MCF 10A (cell line): ENCODE results near the gene OR56B4. TPM values are rescaled to one million over a fixed set of nuclear protein-coding genes. Genes with fewer than 3 reads are reported as not detected.

Experiments used
- BruUV-seq: library from RNA; stranded (reverse); fragments of 400-500 nt; replicated peaks from 2 replicates; lab custom pipeline; 2021; lab: Mats Ljungman, UMichigan
- CTCF ChIA-PET: fragments of 300-600 bp; sonication (Branson Sonifier 250); formaldehyde crosslinking; extraction: SDS; loops from one replicate; lab custom pipeline; 2021; ENCODE audit warnings: antibody characterized with exemption, inconsistent platforms; lab: Yijun Ruan, JAX
- POLR2A ChIA-PET: fragments of 300-600, 350-650 bp; sonication (Branson Sonifier 250); formaldehyde crosslinking; extraction: SDS; loops from one replicate; lab custom pipeline; 2020; ENCODE audit warnings: antibody characterized with exemption, inconsistent platforms; lab: Yijun Ruan, JAX
- DNase-seq: peaks from one replicate; pipeline ENCODE4 v3.0.0-alpha.2; 2018; ENCODE audit not compliant: unreplicated experiment
- H3K27ac Mint-ChIP-seq: one replicate; pipeline ENCODE4 v1.8.0; 2022; ENCODE audit warnings: mild to moderate bottlenecking, low read depth, mixed read lengths; ENCODE audit not compliant: unreplicated experiment
- H3K27me3 Mint-ChIP-seq: one replicate; pipeline ENCODE4 v1.8.0; 2022; ENCODE audit warnings: mixed read lengths; ENCODE audit not compliant: insufficient read depth, unreplicated experiment
- H3K36me3 Mint-ChIP-seq: one replicate; pipeline ENCODE4 v1.8.0; 2022; ENCODE audit warnings: mild to moderate bottlenecking, moderate library complexity, mixed read lengths; ENCODE audit not compliant: insufficient read depth, unreplicated experiment
- H3K4me1 Mint-ChIP-seq: one replicate; pipeline ENCODE4 v1.8.0; 2022; ENCODE audit warnings: mixed read lengths; ENCODE audit not compliant: insufficient read depth, unreplicated experiment
- H3K4me3 Mint-ChIP-seq: one replicate; pipeline ENCODE4 v1.8.0; 2022; ENCODE audit warnings: mild to moderate bottlenecking, moderate library complexity, mixed read lengths; ENCODE audit not compliant: unreplicated experiment
- H3K9me3 Mint-ChIP-seq: one replicate; pipeline ENCODE4 v1.8.0; 2022; ENCODE audit warnings: mixed read lengths; ENCODE audit not compliant: unreplicated experiment
- CTCF ChIP-seq: fragments of 200-600 bp; IDR thresholded peaks from one replicate; pipeline ENCODE4 v1.8.0; 2022; ENCODE audit warnings: antibody characterized with exemption, mild to moderate bottlenecking; ENCODE audit not compliant: unreplicated experiment
- intact Hi-C: fragments of 100-400 bp; cut with micrococcal nuclease; formaldehyde crosslinking; loops from 2 replicates; pipeline ENCODE4 v1.14.1; 2022
- total RNA-seq: library from RNA; stranded (reverse); gene quantifications from 2 replicates; pipeline ENCODE4 v1.2.3, GENCODE V29; 2022

Gene OR56B4
- total RNA-seq, 1 experiment from 2014 or later: not detected

DNA sequence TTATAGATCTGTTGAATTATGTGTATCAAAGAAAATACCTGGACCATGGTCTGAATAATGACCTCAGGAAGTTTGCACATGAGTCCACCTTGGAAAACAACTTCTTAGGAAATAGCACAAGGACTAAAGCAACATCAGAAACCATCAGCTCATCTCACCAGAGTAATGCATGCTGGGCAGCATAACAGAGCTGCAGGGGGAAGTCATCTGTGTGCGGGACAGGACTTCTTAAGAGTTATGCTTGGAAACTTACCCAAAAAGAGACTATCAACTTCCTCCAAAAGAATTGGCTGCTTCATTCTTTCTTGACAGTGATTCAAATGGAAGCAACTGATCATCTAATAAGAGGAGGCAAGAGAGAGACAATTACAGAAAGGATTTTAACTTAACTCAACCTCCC lies 2.5 kb downstream of the OR56B4 start:
- ChIA-PET POLR2A (no interaction called here), CTCF (interaction anchor here (0.9 kb wide), 1 partner anchor 207 kb away, joined by 3 read pairs; no protein-coding TSS in a partner anchor)
- Mint-ChIP-seq H3K36me3 (no peaks in the 10 kb centered on the region), H3K27me3 (peaks cover 14% of the 10 kb centered on the region), H3K4me1 (no peaks in the 10 kb centered on the region), H3K9me3 (no peaks in the 10 kb centered on the region), H3K4me3 (no peak overlapping the region), H3K27ac (no peak overlapping the region)
- no TSS peak for BruUV-seq
- intact Hi-C loops: no loop called here
- no peak for DNase-seq
- no peak for TF ChIP-seq CTCF

GRCh38 chr11:6111673-6112072 lies 4.2 kb downstream of the OR56B4 start:
- Mint-ChIP-seq H3K27me3 (no peaks in the 10 kb centered on the region), H3K4me1 (no peaks in the 10 kb centered on the region), H3K9me3 (no peaks in the 10 kb centered on the region), H3K27ac (no peak overlapping the region), H3K36me3 (no peaks in the 10 kb centered on the region), H3K4me3 (no peak overlapping the region)
- ChIA-PET CTCF (interaction anchor here (0.7 to 1.3 kb wide), 2 partner anchors 88 to 1727 kb away, joined by 3 to 4 read pairs; no protein-coding TSS in a partner anchor), POLR2A (no interaction called here)
- BruUV-seq: no TSS peak
- DNase-seq: no peak
- intact Hi-C loops: no loop called here
- TF ChIP-seq CTCF: no peak

GRCh38 chr11:6116638-6117037 lies 9.2 kb downstream of the OR56B4 start:
- H3K4me3 Mint-ChIP-seq: no peak overlapping the region
- H3K9me3 Mint-ChIP-seq: peaks cover 8% of the 10 kb centered on the region
- no peaks in the 10 kb centered on the region for H3K36me3 Mint-ChIP-seq
- no peak for DNase-seq
- H3K4me1 Mint-ChIP-seq: no peaks in the 10 kb centered on the region
- POLR2A ChIA-PET: no interaction called here
- no TSS peak for BruUV-seq
- no peak for TF ChIP-seq CTCF
- CTCF ChIA-PET: interaction anchor here (1.9 kb wide), 1 partner anchor 199 kb away, joined by 5 read pairs; no protein-coding TSS in a partner anchor
- H3K27ac Mint-ChIP-seq: no peak overlapping the region
- intact Hi-C loops: no loop called here
- H3K27me3 Mint-ChIP-seq: peaks cover 11% of the 10 kb centered on the region

GRCh38 chr11:6124245-6124644 lies 16.8 kb downstream of the OR56B4 start:
- DNase-seq: no peak
- intact Hi-C loops: no loop called here
- Mint-ChIP-seq H3K36me3 (no peaks in the 10 kb centered on the region), H3K9me3 (no peaks in the 10 kb centered on the region), H3K4me1 (no peaks in the 10 kb centered on the region), H3K27ac (no peak overlapping the region), H3K27me3 (no peaks in the 10 kb centered on the region), H3K4me3 (no peak overlapping the region)
- ChIA-PET POLR2A (no interaction called here), CTCF (interaction anchor here (0.5 to 1.8 kb wide), 4 partner anchors 239 to 1759 kb away, joined by 3 to 4 read pairs (median 4); partner anchors contain the start of gene OR51D1)
- TF ChIP-seq CTCF: no peak
- no TSS peak for BruUV-seq
